Fibroblast of villous mesenchyme (primary cell): ENCODE data around the gene RPS6KC1. TPM values are rescaled to one million over a fixed set of nuclear protein-coding genes. Genes with fewer than 3 reads are reported as not detected.
"Not testable (repeated sequence)": the region's sequence is repeated elsewhere in the genome, so short reads cannot be mapped to it uniquely, and the experiment has no call there.

Experiments
- DNase-seq: peaks from one replicate; pipeline ENCODE4 v3.0.0-alpha.2; 2010; ENCODE audit warnings: low read depth
- H3K4me3 ChIP-seq: 2 replicates; pipeline ENCODE4 v1.5.1; 2011; ENCODE audit warnings: low read depth, mild to moderate bottlenecking, low read length
- CTCF ChIP-seq: IDR thresholded peaks from 2 replicates; pipeline ENCODE4 v1.5.1; 2012; ENCODE audit warnings: low read depth, mild to moderate bottlenecking, low read length; ENCODE audit not compliant: insufficient read depth
- total RNA-seq: library from RNA; depleted of rRNA; stranded (reverse); fragments of >200 nt; gene quantifications from 2 replicates; pipeline ENCODE4 v1.2.3, GENCODE V29; 2012

Gene RPS6KC1
- total RNA-seq, 1 donor, result 41.5 TPM

- TF ChIP-seq CTCF, result no peak
- DNase-seq, result no peak
Measured at GRCh38 chr1:213136190-213136917, 85.3 kb downstream of the RPS6KC1 start.

GRCh38 chr1:213138391-213138790 lies 87.3 kb downstream of the RPS6KC1 start:
- no peak overlapping the region for H3K4me3 ChIP-seq
- DNase-seq, result no peak
- no peak for TF ChIP-seq CTCF

More at GRCh38 chr1:213136190-213136917, 85.3 kb downstream of the RPS6KC1 start:
- H3K4me3 ChIP-seq, result no peak overlapping the region

- DNase-seq, result peak; percentile 33
- no peak overlapping the region for H3K4me3 ChIP-seq
- TF ChIP-seq CTCF, result no peak
Measured at GRCh38 chr1:213138892-213139291, 87.9 kb downstream of the RPS6KC1 start.

- H3K4me3 ChIP-seq, result no peak overlapping the region
- no peak for TF ChIP-seq CTCF
- DNase-seq, result no peak
Measured at GRCh38 chr1:213148905-213149304, 97.9 kb downstream of the RPS6KC1 start.

GRCh38 chr1:213150090-213150489 lies 99.0 kb downstream of the RPS6KC1 start:
- not testable (repeated sequence) for H3K4me3 ChIP-seq, DNase-seq

GRCh38 chr1:213154056-213154685 lies 103.1 kb downstream of the RPS6KC1 start:
- no peak for DNase-seq
- TF ChIP-seq CTCF, result no peak
- no peak overlapping the region for H3K4me3 ChIP-seq

- H3K4me3 ChIP-seq, result no peak overlapping the region
- DNase-seq, result peak; percentile 40
- no peak for TF ChIP-seq CTCF
Measured at GRCh38 chr1:213159376-213159775, 108.3 kb downstream of the RPS6KC1 start.

- not testable (repeated sequence) for H3K4me3 ChIP-seq, DNase-seq
Measured at GRCh38 chr1:213160442-213160841, 109.4 kb downstream of the RPS6KC1 start.
